COLO829 (cell line): Measurements from ENCODE around the gene ITPRID1.

Experiments used
- DNase-seq: peaks from one replicate; pipeline ENCODE4 v3.0.0; 2012; ENCODE audit warnings: low spot score

The ITPRID1 gene

GRCh38 chr7:31695859-31696614 lies 182.1 kb downstream of the ITPRID1 start:
- DNase-seq, result no peak

- no peak for DNase-seq
These were observed 185.2 kb downstream of the ITPRID1 start for GRCh38 chr7:31699050-31699449.

GRCh38 chr7:31702354-31702753 lies 188.5 kb downstream of the ITPRID1 start:
- no peak for DNase-seq

- DNase-seq, result no peak
These were observed 191.5 kb downstream of the ITPRID1 start for GRCh38 chr7:31705377-31705776.

GRCh38 chr7:31707089-31707488 lies 193.2 kb downstream of the ITPRID1 start:
- no peak for DNase-seq
